Hepatic stellate cell (primary cell): ENCODE data around the gene IARS2.
"Not testable (repeated sequence)": the region's sequence is repeated elsewhere in the genome, so short reads cannot be mapped to it uniquely, and the experiment has no call there.

ENCODE experiments used
- DNase-seq: peaks from one replicate; pipeline ENCODE4 v3.0.0; 2011; ENCODE audit warnings: low spot score

Gene IARS2

DNA sequence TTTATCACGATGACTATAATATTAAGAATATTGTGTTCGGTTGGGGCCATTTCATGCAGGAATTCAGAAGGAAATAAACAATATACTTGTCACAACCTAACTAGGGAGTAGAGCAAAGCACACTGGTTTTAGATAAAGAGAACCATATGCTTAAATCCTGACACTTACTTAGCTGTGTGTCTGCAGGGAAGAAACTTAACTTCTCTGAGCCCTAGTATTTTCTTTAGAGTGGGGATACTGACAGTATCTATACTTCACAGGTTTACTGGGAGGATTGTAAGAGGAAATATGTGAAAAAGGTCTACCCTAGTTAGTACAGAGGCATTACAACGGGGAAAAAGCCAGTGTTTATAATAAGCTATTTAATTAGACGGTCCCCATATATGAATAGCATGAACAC, 72.9 kb downstream of the IARS2 start:
- no peak for DNase-seq

DNA sequence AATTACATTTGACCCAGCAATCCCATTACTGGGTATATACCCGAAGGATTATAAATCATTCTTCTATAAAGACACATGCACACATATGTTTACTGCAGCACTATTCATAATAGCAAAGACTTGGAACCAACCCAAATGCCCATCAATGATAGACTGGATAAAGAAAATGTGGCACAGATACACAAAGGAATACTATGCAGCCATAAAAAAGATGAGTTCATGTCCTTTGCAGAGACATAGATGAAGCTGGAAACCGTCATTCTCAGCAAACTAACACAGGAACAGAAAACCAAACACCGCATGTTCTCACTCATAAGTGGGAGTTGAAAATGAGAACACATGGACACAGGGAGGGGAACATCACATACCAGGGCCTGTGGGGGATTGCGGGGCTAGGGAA, 76.0 kb downstream of the IARS2 start:
- not testable (repeated sequence) for DNase-seq

DNA sequence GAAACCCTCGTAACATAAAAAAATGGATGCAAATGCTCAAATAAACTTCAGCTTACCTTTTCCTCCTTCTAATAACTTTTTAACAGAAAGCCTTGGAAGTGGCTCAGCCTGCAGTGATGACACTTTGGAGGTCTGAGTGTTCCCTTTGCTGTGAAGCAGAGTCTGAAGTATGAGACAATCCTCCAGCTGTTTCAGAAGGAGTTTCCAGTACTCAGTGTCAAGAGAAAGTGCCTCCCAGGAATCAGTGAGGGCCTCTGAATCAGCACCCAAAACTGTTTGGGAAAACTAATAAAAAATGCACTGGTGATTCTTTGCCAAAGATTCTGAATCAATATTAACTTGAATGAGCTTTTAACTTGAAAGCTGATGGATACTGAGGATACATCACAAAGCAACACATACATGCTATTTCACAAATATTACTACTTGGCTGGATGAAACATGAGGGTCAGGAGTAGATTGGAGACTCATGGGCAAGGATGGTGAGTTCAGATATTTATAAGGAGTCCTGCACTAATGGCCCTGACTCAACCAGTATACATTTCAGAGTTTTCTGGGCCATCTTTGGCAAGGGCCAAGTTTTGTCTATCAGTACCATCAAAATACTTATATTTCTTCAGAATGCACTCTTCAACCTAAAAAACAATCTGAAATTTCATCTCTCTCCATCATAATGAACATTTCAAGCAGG, 77.0 kb downstream of the IARS2 start:
- no peak for DNase-seq

DNA sequence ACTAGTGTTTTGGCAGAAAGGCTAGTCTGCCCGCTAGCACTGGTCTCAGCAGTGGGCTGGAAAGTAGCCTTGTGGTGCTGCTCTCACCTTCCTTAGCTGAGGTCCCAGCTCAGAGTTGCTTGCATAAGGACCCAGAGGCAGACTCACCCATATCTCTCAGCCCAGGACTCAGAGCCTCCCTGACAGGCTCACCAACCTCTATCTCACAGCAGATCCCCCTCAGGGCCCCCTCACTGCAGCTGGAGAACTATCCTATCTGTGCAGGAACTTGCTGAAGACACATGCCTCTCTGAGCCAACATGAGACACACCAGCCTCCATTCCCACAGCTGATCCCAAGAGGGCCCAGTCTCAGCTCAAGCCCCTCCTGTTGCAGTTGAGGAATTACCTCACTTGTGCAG, 82.6 kb downstream of the IARS2 start:
- no peak for DNase-seq

DNA sequence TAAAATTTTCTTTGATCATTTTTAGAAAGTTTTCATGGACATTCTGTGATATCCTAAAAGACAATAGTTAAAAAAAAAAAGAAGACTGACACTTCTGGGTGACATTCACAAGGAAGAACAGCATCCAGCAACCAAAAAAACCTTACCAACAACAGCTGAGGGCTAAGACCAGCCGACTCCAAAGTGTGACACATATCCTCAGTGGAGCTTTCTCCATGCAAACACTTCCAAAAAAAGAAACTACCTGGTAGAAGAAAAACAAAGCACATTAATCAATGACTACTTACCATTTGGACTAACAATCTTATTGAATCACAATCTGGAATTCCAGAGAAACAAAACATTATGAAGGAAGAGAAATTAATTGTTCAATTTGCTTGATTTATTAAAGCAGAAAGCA, 88.2 kb downstream of the IARS2 start:
- DNase-seq = no peak

DNA sequence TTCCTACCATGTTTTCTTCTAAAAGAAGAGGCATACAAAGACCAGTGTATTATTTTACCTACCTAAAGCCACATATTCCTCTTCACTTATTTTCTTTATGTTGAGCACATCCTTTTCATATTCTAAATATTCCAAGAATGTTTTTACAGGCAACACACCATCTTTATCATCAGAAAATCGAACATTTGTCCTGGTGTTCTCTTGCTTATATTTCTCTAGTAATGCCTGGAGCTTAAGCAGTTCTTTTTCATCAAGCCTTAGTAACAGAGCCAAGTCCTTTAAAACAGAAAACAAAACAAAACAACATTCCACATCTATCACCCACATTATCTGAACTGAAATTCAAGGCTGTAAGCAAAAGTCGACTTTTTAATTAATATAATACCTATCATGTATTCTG, 88.7 kb downstream of the IARS2 start:
- no peak for DNase-seq

DNA sequence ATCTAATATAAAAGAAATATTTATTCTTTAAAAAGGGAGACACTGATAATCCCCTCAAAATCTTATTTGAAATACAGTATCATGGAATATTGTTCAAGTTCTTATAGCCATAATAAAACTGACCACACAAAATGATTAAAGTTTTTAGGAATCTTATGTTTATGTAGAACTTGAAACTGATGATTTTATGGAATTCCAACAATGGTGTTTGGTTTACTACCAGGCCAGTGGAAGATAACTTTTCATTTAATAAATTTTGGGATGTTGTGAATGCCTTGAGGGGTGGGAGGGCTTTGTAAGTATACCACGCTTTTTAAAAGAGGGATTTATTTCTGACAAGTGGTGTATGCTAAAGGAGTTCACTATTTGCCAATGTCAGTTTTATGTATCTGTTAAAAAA, 90.6 kb downstream of the IARS2 start:
- no peak for DNase-seq

DNA sequence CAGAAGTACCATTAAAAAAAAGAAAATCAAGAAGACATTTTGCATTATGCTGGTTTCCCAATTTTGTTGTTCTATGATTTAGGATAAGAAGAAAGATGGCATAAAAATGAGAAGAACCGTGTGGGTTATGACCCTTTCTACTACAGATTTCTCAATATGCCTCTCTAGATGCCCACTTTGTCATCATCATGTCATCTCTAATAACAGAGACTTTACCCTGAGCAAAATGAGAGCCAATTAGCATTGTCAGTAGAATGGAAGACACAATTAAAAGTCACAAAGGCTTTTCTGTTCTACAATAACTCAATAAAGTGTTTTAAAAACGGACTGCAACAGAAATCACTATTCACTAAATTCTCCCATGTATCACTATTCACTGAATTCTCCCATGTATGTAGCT, 92.8 kb downstream of the IARS2 start:
- no peak for DNase-seq

DNA sequence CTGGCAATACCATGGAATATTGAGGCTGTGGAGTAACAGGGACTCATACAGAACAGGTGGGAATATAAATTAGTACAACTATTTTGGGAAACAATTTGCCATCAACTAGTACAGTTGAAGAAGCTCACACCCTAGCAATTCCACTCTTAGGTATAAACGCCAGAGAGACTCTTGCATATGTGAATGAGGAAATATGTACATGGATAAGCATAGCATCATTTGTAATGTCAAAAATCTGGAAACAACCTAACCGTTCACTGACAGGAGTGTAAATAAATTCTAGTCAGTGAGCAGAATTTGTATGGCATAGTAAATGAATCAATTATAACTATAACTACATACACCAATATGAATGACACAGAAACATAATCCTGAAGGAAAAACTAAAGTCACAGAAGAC, 94.6 kb downstream of the IARS2 start:
- DNase-seq = no peak

DNA sequence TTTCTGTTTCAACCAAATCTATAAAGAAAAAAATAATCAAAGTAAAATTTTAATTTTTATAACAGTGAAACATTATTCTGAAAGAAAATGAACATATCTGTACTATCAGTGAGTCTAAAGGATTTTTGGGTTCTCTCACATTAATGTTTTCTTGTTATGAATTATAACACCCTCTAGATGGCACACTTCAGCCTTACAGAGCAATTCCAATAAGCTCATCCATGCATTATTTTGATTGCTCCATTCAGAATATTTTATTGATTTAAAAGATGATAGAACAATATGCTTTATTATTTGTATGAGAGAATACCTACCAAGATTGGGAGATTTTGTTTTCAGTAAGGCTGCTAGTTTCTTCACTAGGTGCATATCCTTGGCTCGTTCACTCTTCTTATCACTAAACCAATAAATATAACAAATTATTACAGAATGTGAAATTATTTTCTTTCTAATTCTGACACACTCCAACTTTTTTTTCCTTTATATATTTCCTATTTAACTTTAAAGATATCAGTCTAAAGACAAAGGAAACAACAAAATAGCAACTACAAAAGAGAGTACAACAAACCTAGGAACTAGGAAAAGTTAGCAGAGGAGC, 95.9 kb downstream of the IARS2 start:
- DNase-seq = no peak

DNA sequence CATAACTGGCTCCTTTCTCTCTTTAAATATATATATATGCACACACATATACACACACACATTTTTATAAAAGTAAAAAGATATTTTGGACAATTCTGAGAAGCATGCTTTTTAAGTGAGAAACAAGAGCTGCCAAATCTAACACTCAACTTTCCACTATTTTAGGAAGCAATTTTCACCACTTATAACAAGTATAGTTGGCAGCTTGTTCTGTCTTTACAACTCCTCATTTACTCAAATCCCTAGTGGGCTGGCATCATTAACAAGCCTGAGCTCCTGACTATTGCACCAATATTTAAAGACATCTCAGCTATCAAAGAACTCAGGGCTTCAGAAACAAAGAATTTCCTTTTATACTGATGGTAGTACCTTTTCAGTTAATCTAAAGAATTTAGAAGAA, 101.8 kb downstream of the IARS2 start:
- no peak for DNase-seq
